Measurements from ENCODE around the gene SARNP. TPM values are rescaled to one million over a fixed set of nuclear protein-coding genes. Genes with fewer than 3 reads are reported as not detected.

The SARNP gene
- polyA plus RNA-seq, 1 donor: 64.9 TPM

GRCh38 chr12:55741931-55742680, 75.4 kb downstream of the SARNP start:
- DNase-seq: no peak

- DNase-seq: no peak
Observed at GRCh38 chr12:55739025-55739378, 78.5 kb downstream of the SARNP start.

GRCh38 chr12:55738123-55739024, 79.2 kb downstream of the SARNP start:
- DNase-seq: peak; percentile 91

- DNase-seq: no peak
Observed at GRCh38 chr12:55737581-55738122, 79.9 kb downstream of the SARNP start.

GRCh38 chr12:55736780-55737580, 80.5 kb downstream of the SARNP start:
- no peak for DNase-seq

GRCh38 chr12:55736076-55736475, 81.4 kb downstream of the SARNP start:
- DNase-seq: no peak

DNA sequence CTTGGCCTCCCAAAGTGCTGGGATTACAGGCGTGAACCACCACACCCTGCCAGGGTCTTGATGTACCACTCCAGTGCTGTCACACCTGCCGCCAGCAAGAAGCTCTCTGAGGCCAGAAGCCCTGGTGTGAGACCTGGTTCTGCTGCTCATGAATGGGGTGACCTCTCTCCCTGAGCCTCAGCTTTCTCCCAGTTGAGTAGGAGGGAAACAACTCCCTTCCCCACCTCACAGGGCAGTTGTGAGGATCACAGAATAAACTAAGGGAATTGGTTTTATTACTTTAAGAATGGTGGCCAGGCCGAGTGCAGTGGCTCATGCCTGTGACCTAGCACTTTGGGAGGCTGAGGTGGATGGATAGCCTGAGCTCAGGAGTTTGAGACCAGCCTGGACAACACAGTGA, 82.9 kb downstream of the SARNP start:
- DNase-seq: no peak

GRCh38 chr12:55733858-55734257, 83.7 kb downstream of the SARNP start:
- no peak for DNase-seq

DNA sequence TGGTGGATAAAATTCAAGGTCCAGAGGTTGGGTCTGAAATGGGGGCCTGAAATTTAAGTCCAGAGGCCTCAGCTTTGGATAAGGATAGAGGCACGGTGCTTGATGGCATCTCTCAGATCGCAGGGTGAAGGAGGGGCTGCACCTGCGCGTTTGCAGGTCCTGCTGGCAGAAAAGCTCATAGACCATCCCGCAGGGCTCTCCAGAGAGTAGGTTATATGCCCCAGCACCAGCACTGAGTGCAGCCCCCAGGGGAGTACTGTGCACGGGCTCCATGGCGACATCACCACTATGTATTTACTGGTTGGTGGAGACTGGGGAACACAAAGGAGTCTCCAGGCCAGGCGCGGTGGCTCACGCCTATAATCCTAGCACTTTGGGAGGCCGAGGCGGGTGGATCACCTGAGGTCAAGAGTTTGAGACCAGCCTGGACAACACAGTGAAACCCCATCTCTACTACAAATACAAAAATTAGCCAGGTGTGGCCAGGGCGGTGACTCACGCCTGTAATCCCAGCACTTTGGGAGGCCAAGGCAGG, 84.4 kb downstream of the SARNP start:
- no peak for DNase-seq

GRCh38 chr12:55732288-55732687, 85.2 kb downstream of the SARNP start:
- no peak for DNase-seq

DNA sequence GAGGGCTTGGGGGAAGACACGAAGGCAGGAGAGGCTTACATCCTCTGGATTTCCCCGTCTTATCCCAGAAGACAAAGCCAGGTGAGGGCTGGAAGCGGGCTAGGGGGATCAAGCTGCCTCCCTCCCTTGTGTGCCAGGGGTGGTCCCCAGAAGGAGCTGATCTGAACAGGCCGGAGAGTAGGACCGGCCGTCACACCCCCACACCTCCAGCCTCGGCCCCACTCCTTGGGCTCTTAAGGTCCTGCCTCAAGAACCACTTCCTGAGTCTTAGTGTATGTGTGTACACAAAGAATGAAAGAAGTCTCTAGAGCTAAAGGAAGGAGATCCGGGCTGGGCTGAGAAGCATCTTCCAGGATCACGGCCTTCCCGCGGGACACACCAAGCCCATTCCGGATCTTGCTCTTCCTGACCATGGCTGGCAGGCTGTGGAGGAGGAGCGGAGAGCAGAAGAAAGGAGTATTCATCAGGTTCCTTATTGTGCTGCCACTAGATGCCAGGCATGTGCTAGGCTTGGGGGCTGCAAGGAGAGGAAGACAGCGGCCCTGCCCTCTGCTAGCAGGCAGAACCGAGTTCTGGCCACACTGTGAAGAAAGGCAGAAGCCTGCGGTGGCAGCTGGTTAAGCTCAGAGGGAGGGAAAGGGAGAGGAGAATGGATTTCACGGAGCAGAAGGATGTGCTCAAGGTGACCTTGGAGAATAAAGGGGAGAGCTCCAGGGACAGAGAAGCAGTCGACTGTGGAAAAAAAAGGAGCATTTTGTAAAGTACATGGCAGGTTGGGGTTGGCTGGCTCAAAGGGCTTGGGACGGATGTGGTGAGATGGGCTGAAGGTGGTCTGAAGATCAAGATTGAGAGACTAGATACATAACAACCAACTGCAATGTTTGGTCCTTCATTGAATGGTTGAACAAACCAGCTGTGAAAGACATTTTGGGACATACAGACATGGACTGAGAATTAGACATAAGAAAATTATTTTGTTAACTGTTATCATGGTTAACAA, 87.4 kb downstream of the SARNP start:
- DNase-seq: no peak

GRCh38 chr12:55728939-55729818, 88.3 kb downstream of the SARNP start, which contains the start of gene CD63:
Gene CD63 (minus strand): TSS chr12:55729009. CDS start chr12:55728341, 668 bp downstream.
- DNase-seq: peak; percentile 94

DNA sequence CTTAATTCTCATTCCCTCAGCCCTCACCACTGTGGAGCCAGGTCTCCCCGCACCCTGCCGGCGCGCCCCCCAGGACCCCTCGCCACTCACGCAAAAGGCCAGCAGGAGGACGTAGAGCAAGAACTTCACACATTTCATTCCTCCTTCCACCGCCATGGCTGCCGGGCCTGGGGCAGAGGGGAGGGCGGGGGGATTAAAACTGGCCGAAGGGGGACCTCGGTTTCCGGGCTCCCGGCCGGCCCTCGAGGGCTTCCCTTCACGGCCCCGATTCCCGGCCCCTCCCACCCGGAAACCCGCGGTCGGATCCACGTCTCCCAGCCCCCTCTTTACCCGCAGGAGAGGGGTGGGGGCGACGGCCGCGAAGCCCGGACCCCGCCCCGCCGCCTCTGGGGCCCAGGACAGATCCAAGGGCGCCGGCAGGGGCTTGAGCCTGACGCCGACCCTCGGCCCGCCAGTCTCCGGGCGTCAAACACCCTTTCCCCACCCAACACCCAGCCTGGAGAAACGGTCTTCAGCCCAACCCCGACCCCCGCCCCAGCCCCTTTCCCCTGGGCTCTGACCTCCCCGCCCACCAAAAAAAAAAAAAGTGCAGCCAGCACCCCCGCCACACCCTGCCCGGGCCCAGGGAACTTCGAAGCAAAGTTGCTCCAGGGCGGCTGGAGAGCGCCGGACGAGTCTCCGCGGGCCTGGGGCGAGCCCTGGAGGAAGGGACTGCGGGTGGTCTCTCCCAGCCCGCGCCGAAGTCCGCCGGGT, 89.2 kb downstream of the SARNP start:
- peak; percentile 88 for DNase-seq

GRCh38 chr12:55727643-55728185, 89.8 kb downstream of the SARNP start:
- DNase-seq: no peak

- DNase-seq: no peak
Observed at GRCh38 chr12:55726971-55727370, 90.6 kb downstream of the SARNP start.

GRCh38 chr12:55725556-55725955, 92.0 kb downstream of the SARNP start:
- DNase-seq: no peak

DNA sequence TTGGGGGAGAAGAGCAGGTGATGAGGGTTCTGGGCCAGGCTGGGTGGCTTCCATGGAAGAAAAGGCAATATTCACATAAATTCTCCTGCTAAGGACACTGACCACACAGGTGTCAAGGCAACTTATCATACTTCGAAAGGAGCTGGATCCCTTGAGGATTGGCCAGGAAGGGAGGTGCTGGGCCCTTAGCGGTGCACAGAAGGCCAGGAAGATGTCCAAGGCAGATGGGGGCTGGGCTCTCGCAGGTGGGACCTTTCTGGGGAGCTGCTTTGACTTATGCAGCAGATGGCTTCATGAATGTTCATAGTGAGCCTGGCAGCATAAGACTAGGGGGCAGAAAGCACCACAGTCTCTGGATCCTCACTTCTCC, 92.6 kb downstream of the SARNP start:
- no peak for DNase-seq

GRCh38 chr12:55724226-55724939, 93.1 kb downstream of the SARNP start:
- no peak for DNase-seq
